Small intestine (tissue), 7 donors: ENCODE results near the gene TRERF1. TPM values are rescaled to one million over a fixed set of nuclear protein-coding genes. Genes with fewer than 3 reads are reported as not detected.
A peak's percentile ranks its signal among the peaks of the same experiment; 100 is the strongest.
"Not testable (repeated sequence)": the region's sequence is repeated elsewhere in the genome, so short reads cannot be mapped to it uniquely, and the experiment has no call there.

Source experiments
- DNase-seq, 2 donors: peaks; one replicate each; pipeline versions ENCODE4 v3.0.0 to v3.0.0-alpha.2; 2013
- FAIRE-seq: peaks from 2 replicates; lab custom pipeline; 2012; peaks lifted over from hg19 to GRCh38; lab: Jason Lieb, UNC
- H3K27ac ChIP-seq, 3 donors: one replicate each; pipeline ENCODE4 v1.5.1; 2013; ENCODE audit warnings: low read length in 2 of 3, mild to moderate bottlenecking in 2 of 3, control low read depth in 1 of 3, inconsistent platforms in 1 of 3, low read depth in 1 of 3, moderate library complexity in 1 of 3
- H3K27me3 ChIP-seq, 3 donors: one replicate each; pipeline ENCODE4 v1.6.1; 2013; ENCODE audit warnings: low read length in 3 of 3, inconsistent platforms in 1 of 3; ENCODE audit not compliant: control insufficient read depth in 3 of 3, insufficient read depth in 3 of 3
- H3K36me3 ChIP-seq, 3 donors: one replicate each; pipeline ENCODE4 v1.6.1; 2013; ENCODE audit warnings: low read length in 3 of 3, inconsistent platforms in 1 of 3, low read depth in 1 of 3, mild to moderate bottlenecking in 1 of 3, moderate library complexity in 1 of 3; ENCODE audit not compliant: control insufficient read depth in 3 of 3, insufficient read depth in 2 of 3
- H3K4me1 ChIP-seq, 3 donors: one replicate each; pipeline ENCODE4 v1.6.1; 2013; ENCODE audit warnings: low read length in 2 of 3, inconsistent platforms in 1 of 3, low read depth in 1 of 3, mild to moderate bottlenecking in 1 of 3, moderate library complexity in 1 of 3; ENCODE audit not compliant: control insufficient read depth in 3 of 3, insufficient read depth in 2 of 3
- H3K4me3 ChIP-seq, 3 donors: one replicate each; pipeline ENCODE4 v1.5.1; 2013; ENCODE audit warnings: low read length in 3 of 3, control low read depth in 1 of 3, inconsistent platforms in 1 of 3, low read depth in 1 of 3, mild to moderate bottlenecking in 1 of 3, moderate library complexity in 1 of 3
- H3K9me3 ChIP-seq, 2 donors: one replicate each; pipeline ENCODE4 v1.6.1; 2013; ENCODE audit warnings: low read depth in 1 of 2, low read length in 1 of 2; ENCODE audit not compliant: control insufficient read depth in 2 of 2, insufficient read depth in 1 of 2
- WGBS, 3 donors: extraction: QIAGEN DNeasy Blood & Tissue Kit; methylation state at CpG; one replicate each; pipeline ENCODE4 v1.1.7; 2013; 5-methylcytosine and 5-hydroxymethylcytosine counted together
- polyA plus RNA-seq, 4 donors: library from polyadenylated mRNA; stranded (reverse) in 3 of 4; unstranded in 1 of 4; fragments of 200-250 nt in 3 of 4; fragments of 120-200 nt in 1 of 4; gene quantifications; one replicate each; pipeline versions ENCODE4 v1.2.1 to v1.2.3, GENCODE V29; 2013
- donor health status: healthy with polysubstance abuse.
- donor health status: control.
- donor health status: control.
- donor health status: Bipolar disorder and iron deficiency.
- donor health status: healthy.

TRERF1 gene
- polyA plus RNA-seq, 4 donors, result 0.22 to 5.0 (median 2.3) TPM

DNA sequence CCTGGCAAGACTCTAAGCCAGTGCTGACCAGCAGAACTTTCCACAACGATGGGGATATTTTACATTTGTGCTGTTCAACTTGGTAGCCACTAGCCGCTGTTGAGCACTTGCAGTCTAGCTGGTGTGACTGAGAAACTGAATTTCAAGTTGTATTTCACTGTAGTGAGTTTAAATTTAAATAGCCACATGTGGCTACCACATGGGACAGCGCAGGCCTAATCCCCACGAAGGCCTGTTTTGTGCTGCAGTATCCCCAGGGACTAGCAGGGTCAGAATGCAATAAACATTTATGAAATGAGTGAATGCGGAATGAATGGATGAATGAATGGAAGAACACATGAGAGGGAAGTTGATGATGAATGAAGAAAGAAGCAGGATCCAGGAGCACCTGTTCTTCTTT, 115.8 kb downstream of the TRERF1 start:
- 86 to 95% (median 90%) methylated on average over 5 of the region's 5 CpGs for WGBS, 3 donors
- no peaks in the 10 kb centered on the region for H3K36me3 ChIP-seq
- H3K27ac ChIP-seq, result no peak overlapping the region
- DNase-seq (no peak), FAIRE-seq (no peak)
- H3K4me1 ChIP-seq, result peaks cover 0 to 2% (median 0%) of the 10 kb centered on the region in 3 donors
- no peaks in the 10 kb centered on the region for H3K9me3 ChIP-seq
- H3K27me3 ChIP-seq, result no peaks in the 10 kb centered on the region
- no peak overlapping the region for H3K4me3 ChIP-seq

DNA sequence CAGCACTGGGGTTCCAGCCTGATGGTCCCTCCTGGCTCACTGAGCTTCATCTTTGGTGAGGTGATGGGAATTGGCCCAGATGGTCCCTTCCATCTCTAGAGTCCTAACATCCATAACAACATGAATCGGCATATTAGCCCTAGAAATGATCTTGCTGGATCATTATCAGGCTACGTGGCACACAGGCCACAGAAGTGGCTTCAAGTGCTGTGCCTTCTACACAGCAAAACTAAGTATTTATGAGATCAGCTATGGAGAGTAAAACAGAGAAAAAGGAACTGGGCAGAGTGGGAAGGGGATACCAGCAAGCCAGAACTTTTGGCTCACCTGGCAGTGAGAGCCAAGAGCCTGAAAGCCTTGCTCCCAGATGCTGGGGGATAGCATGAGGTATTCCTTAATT, 116.9 kb downstream of the TRERF1 start:
- DNase-seq (no peak), FAIRE-seq (no peak)
- Histone ChIP-seq H3K27ac (no peak overlapping the region), H3K4me3 (no peak overlapping the region), H3K9me3 (no peaks in the 10 kb centered on the region), H3K36me3 (no peaks in the 10 kb centered on the region), H3K4me1 (peaks cover 0 to 2% (median 0%) of the 10 kb centered on the region in 3 donors), H3K27me3 (no peaks in the 10 kb centered on the region)
- 96 to 100% (median 98%) methylated on average over 2 of the region's 2 CpGs for WGBS, 3 donors

DNA sequence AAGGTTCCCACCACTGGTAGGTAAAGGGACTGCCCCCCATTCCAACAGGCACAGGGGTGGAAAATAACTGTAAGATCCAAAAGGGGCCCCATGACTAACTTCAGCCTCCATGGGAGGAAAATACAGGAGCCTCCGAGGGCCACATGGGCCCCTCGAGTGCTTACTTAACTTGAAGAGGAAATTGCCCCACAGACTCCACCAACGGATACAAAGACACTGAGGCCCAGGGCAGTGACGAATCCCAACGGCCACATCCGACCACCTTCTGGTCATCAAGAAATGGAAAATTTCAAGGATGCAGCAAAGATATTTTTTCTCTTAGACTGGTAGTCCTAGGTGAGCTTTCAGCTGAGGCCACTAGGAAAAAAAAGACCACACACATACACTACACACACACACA, 118.1 kb downstream of the TRERF1 start:
- WGBS, 3 donors, result 84 to 94% (median 89%) methylated on average over 6 of the region's 6 CpGs
- no peak overlapping the region for H3K4me3 ChIP-seq
- H3K36me3 ChIP-seq, result peaks cover 0 to 2% (median 0%) of the 10 kb centered on the region in 3 donors
- H3K27me3 ChIP-seq, result no peaks in the 10 kb centered on the region
- FAIRE-seq (no peak), DNase-seq (no peak)
- H3K9me3 ChIP-seq, result no peaks in the 10 kb centered on the region
- no peak overlapping the region for H3K27ac ChIP-seq
- no peaks in the 10 kb centered on the region for H3K4me1 ChIP-seq

DNA sequence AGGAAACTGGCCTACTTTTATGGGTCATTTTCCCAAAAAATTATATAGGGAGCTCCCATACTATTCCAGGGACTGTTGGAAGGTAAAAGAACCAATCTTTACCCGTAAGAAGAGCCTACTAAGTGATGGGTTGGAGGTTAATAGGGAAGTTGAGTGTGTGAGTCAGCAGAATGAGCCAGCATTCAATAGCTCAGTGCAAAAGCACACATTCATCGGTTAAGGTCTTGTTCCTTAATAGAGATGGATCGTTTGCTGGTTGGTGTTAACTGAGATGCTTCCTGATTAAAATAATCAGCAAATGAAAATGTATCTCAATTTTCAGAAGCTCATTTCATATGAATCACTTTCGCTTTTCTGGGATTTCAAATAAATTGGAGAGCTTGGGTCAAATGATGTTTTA, 118.8 kb downstream of the TRERF1 start:
- Histone ChIP-seq H3K4me1 (no peaks in the 10 kb centered on the region), H3K36me3 (peaks cover 0 to 2% (median 0%) of the 10 kb centered on the region in 3 donors), H3K27me3 (no peaks in the 10 kb centered on the region), H3K27ac (no peak overlapping the region), H3K4me3 (no peak overlapping the region), H3K9me3 (no peaks in the 10 kb centered on the region)
- 87 to 95% (median 90%) methylated on average over 4 of the region's 4 CpGs for WGBS, 3 donors
- DNase-seq, result no peak
- no peak for FAIRE-seq

DNA sequence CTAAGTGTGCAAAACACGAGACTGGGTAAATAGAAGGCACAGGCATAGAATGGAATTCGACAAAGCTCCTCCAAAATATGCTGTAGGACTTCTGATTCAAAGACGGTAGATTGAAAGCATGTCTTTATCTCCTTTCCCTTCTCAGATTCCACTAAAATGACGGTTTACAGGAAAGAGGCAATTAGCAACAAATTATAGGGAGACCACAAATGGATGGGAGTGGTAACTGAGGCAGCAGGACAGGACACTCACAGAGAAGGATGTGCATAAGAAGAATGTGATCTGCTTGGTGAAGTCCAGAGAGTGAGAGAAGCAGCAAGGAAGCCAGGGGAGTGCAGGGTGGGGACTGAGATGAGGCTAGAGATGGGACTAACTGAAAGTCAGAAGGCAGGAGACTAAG, 120.7 kb downstream of the TRERF1 start:
- DNase-seq, result no peak
- Histone ChIP-seq H3K27ac (no peak overlapping the region), H3K36me3 (peaks cover 0 to 2% (median 0%) of the 10 kb centered on the region in 3 donors), H3K9me3 (no peaks in the 10 kb centered on the region), H3K4me1 (peaks cover 0 to 4% (median 0%) of the 10 kb centered on the region in 3 donors), H3K27me3 (no peaks in the 10 kb centered on the region), H3K4me3 (no peak overlapping the region)
- 79 to 89% (median 86%) methylated on average over 4 of the region's 4 CpGs for WGBS, 3 donors
- FAIRE-seq, result no peak

DNA sequence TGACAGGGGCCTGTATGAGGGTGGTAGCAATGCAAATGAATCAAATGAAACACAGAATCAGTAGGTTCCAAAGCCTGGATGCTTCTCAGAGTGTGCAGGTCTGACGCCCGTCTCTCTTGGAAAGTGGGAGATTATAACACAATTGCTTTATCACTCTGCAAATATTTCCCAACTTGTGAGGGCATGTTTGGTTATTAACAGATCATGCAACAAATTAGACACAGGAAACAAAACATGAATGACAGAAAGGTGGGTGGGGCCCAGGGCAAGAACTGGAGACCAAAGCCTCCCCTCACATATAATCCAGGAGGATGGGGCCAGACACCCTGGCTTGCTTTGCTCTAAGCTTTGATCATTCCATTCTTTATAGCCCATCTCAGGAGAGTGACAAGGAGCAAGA, 125.5 kb downstream of the TRERF1 start:
- H3K9me3 ChIP-seq, result no peaks in the 10 kb centered on the region
- peaks cover 0 to 2% (median 0%) of the 10 kb centered on the region in 3 donors for H3K36me3 ChIP-seq
- H3K27me3 ChIP-seq, result no peaks in the 10 kb centered on the region
- peak; percentile 25 to 26 for DNase-seq
- no peak overlapping the region for H3K27ac ChIP-seq
- WGBS, 3 donors, result 8 to 54% (median 32%) methylated on average over 2 of the region's 2 CpGs
- no peak overlapping the region for H3K4me3 ChIP-seq
- FAIRE-seq, result no peak
- H3K4me1 ChIP-seq, result peaks cover 0 to 4% (median 0%) of the 10 kb centered on the region in 3 donors

DNA sequence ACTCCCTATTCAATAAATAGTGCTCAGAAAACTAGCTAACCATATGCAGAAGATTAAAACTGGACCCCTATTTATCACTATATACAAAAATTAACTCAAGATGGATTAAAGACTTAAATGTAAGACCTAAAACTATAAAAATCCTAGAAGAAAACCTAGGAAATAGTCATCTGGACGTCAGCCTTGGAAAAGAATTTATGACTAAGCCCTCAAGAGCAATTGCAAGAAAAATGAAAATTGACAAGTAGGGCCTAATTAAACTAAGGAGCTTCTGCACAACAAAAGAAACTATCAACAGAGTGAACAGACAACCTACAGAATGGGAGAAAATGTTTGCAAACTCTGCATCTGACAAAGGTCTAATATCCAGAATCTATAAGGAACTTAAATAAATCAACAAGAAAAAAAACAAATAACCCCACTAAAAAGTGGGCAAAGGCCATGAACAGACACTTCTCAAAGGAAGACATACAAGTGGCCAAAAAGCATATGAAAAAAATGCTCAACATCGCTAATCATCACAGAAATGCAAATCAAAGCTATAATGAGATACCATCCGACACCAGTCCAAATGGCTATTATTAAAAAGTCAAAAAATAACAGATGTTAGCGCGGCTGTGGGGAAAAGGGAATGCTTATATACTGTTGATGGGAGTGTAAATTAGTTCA, 126.9 kb downstream of the TRERF1 start:
- not testable (repeated sequence) for H3K4me1 ChIP-seq, H3K4me3 ChIP-seq, H3K27ac ChIP-seq, DNase-seq, H3K27me3 ChIP-seq, H3K36me3 ChIP-seq, FAIRE-seq, H3K9me3 ChIP-seq
- 90 to 93% (median 92%) methylated on average over 5 of the region's 5 CpGs for WGBS, 3 donors

DNA sequence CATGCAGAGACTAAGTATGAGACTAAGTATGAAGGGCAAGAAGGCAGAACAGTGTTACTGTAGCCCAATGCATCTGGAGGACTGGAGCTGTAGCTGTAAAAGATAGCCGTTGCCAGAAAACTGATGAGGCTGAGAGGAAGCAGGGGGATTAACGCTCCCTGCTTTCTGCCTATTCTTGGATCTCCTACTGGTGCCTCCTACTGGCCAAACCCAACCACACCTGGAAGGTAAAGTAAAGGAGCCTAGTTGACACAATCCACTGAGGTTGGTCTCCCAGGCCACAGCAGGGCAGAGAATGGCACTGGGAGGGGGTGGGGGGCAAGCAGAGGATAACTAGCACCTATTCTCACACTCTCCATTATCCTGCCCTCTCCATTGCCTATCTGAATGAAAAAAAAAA, 129.1 kb downstream of the TRERF1 start:
- FAIRE-seq (no peak), DNase-seq (no peak)
- H3K36me3 ChIP-seq, result no peaks in the 10 kb centered on the region
- 52 to 93% (median 90%) methylated on average over 2 of the region's 2 CpGs for WGBS, 3 donors
- no peak overlapping the region for H3K27ac ChIP-seq
- no peaks in the 10 kb centered on the region for H3K9me3 ChIP-seq
- H3K4me1 ChIP-seq, result peaks cover 0 to 4% (median 0%) of the 10 kb centered on the region in 3 donors
- H3K4me3 ChIP-seq, result no peak overlapping the region
- H3K27me3 ChIP-seq, result no peaks in the 10 kb centered on the region

DNA sequence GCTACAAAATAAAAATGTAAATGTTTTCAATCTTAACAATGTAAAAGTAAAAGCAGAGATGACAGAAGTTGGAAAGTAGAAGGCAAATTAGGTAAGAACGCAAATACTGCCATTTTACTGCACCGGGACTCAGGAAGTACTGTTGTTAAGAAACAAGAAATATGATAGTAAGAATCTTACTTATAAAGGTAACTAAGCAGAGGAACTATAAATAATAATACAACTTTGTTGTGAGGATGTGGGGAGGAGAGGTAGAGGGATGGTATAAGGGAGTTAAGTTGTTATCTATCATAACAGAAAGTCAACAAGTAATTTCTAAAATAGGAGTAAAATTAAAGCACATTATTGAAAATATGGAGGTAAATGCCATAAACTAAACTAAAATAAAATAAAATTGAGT, 129.8 kb downstream of the TRERF1 start:
- no peaks in the 10 kb centered on the region for H3K36me3 ChIP-seq
- WGBS, 3 donors, result 80 to 90% (median 81%) methylated on average over 2 of the region's 2 CpGs
- FAIRE-seq (no peak), DNase-seq (no peak)
- no peaks in the 10 kb centered on the region for H3K27me3 ChIP-seq
- no peaks in the 10 kb centered on the region for H3K9me3 ChIP-seq
- peaks cover 0 to 4% (median 2%) of the 10 kb centered on the region in 3 donors for H3K4me1 ChIP-seq
- H3K27ac ChIP-seq, result no peak overlapping the region
- no peak overlapping the region for H3K4me3 ChIP-seq
